ENCODE measurements around the gene RNPEPL1.
"Not testable (repeated sequence)": the region's sequence is repeated elsewhere in the genome, so short reads cannot be mapped to it uniquely, and the experiment has no call there.

RNPEPL1 gene

DNA sequence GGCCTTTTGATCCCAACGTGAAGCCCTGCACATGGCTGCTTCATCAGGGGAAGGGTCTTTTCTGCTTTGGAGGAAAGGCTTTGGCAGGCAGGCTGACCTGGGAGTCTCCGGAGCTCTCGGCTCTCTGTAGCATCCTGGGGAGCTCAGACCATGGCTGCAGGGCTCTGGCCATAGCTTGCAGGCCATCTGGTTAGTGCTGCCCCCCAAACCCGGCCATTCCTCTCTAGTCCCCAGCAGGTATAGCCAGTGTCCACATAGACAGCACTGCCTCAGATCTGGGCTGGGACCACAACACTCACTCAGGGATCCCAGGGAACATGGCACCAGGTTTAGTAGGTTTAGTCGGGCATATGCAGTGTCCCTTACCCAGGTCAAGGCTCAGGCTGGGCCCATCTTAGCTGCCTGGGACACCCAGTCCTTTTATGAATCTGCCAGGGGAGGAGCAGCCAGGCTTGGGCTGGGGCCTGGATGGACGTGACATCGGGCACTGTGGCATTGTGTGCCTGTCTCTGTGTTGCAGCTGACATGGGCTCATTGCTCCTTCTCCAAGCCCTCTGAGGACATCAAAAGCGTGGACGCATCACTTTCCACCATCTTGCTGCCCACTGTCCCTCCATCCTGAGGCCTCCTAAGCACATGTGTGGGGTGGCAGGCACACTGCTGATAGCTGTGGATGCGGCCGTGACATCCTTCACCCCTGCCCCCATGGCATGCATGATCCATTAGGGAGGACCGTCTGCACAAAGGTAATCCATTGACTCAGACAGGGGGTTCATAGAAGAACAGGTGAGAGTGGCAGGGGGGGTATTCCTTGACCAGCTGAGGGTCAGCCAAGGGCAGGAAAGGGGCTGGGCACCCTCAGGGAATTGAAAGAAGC is 37.8 kb downstream of the RNPEPL1 start:
- no peak for DNase-seq

DNA sequence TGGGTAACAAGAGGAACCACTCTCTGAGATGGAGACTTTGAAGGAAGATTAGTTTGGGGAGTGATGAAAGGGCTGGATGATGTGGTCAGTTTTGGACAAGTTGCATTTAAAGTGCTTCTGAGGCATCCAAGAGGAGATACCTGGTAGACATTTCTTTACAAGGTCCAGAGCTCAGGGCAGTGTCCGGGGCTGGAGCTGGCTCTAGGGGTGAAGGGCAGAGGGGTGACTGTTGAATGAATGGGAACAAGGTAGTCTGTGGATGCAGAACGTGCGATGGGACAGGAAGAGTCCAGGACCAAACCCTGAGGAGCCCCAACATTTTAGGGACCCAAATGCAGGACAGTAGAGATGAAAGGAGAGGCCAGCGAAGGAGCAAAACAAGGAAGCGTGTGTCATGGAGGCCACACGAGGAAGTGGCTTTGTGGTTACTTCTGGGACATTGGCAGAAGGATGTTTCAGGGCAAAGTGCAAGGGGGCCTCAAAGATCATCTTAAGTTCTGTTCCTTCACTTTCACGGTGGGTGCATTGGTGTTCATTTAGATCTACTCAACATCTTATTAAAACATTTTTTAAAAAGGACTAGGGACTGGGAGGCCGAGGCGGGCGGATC is 43.4 kb downstream of the RNPEPL1 start:
- no peak for DNase-seq

GRCh38 chr2:240613781-240614180 is 45.5 kb downstream of the RNPEPL1 start:
- DNase-seq, result no peak

DNA sequence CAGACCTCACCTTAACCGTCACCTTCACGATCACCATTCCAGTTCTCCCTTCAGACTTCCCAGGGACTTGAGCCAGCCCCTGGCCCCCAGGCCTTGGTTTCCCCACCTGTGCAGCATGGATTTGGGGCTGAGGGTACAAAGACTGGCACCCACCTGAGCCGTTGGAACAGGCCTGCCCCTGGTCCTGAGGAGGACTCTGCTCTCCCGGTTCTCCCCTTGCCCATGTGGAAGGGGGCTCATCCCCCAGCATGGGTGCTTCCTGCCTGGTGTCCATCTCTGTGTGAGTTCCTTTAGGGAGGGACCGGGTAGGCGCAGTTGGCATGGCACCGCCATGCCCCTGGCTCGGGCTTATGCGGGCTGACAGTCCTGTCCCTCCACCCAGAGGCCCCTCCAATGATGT is 46.1 kb downstream of the RNPEPL1 start:
- DNase-seq, result no peak

- DNase-seq, result no peak
These were observed 47.1 kb downstream of the RNPEPL1 start for GRCh38 chr2:240615396-240615795.

- no peak for DNase-seq
These were observed 47.7 kb downstream of the RNPEPL1 start for GRCh38 chr2:240615820-240616547.

- DNase-seq, result not testable (repeated sequence)
These were observed 48.8 kb downstream of the RNPEPL1 start for GRCh38 chr2:240616860-240617666.

DNA sequence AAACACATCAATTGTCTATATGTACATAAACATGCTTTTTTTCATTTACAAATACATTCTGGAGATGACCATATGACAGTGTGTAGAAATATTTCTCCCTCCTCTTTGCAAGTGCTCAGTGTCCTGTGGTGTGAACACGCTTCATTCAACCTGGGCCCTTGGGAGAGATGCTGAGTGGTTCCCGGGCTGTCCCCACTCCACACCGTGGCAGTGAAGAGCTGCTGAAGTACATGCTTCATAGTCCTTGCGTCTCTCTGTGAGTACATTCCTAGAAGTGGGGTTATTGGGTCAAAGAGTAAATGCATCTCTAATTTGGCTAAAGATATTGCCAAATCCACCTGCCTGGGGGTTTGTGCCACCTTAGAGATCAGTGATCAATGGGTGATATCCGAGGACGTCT is 50.5 kb downstream of the RNPEPL1 start:
- DNase-seq, result no peak

DNA sequence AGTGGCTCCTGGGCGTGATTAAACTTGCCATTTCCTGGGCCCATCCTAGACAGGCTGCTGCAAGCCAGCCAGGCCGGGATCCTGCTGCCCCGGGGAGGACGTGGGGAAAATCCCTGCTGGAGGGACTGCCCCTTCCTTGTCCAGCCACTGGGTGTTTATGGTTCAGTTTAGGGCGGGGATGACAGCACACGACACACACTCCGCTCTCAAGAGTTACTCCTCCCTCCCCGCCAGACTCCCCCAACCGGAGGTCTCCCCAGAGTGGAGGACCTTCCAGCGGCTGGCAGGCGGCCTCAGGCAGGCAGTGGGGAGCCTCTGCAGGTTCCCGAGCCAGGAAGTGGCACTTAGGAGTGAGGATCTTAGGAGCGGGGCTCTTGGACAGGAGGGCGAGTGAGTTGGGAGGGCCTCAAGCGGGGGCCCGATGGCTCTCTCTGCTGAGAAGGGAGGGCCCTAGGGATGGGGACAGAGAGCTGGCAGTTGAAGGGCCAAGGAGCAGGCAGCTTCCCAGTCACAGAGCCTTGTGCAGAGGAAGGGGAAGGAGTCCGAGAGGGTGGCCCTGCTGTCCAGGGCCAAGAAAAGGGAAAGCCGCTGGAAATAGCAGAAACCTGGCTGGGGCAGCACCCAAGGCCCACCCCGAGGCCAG is 51.3 kb downstream of the RNPEPL1 start:
- DNase-seq, result no peak

DNA sequence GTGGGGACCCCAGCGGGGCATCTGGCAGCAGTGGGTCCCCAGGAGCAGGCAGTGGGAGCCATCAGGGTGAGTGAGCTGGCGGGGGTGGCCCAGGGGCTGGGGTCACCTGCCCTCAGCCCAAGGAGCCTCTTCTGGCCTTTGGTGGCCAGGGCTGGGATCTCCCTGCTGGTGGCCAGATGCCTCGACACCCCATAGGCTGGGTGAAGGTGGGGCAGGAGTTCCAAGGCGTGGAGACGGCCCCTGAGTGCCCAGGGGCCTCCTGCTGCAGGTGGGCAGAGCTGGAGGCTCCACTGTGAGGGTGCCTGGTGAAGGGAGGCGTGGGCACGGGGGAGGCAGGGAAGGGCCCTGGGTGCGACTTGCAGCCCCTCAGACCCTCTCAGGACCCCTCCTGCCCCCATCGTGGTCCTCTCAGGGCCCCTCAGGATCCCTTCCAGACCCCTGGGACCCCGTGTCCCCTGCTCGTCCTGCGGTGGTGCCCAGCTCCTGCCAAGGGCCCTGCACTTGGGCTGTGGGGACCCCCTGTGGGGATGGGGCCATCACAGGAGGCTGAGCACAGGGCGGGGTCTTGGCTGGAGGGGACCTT is 52.0 kb downstream of the RNPEPL1 start:
- no peak for DNase-seq

- no peak for DNase-seq
These were observed 52.6 kb downstream of the RNPEPL1 start for GRCh38 chr2:240620859-240621258.

- no peak for DNase-seq
These were observed 53.8 kb downstream of the RNPEPL1 start for GRCh38 chr2:240622060-240622411.

GRCh38 chr2:240622531-240623235 is 54.4 kb downstream of the RNPEPL1 start:
- peak in 1 of 2 donors; percentile 43 for DNase-seq

DNA sequence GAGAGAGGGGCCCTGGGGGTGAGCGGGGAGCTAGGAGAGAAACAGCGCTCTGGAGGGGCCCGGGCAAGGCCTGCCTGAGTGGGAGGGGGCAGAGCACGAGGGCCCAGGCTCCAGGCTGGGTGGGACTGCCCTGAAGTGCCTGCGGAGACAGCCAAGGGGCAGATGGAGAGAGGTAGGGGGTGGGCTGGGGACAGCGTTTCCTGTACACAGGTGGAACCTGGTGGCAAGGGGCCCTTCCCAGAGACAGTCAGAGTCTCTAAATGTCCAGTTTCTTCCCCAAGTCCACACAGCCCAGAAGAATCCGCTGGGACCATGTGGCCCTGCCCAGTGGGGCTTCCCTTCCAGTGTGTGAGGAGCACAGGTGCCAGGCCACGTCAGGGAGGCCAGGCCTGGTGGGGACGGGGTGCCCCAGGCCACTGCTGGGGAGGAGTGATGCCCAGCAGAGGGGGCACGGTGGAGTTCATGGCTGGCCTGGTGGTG is 55.3 kb downstream of the RNPEPL1 start:
- DNase-seq, result no peak

- DNase-seq, result no peak
These were observed 56.0 kb downstream of the RNPEPL1 start for GRCh38 chr2:240624011-240624949.

DNA sequence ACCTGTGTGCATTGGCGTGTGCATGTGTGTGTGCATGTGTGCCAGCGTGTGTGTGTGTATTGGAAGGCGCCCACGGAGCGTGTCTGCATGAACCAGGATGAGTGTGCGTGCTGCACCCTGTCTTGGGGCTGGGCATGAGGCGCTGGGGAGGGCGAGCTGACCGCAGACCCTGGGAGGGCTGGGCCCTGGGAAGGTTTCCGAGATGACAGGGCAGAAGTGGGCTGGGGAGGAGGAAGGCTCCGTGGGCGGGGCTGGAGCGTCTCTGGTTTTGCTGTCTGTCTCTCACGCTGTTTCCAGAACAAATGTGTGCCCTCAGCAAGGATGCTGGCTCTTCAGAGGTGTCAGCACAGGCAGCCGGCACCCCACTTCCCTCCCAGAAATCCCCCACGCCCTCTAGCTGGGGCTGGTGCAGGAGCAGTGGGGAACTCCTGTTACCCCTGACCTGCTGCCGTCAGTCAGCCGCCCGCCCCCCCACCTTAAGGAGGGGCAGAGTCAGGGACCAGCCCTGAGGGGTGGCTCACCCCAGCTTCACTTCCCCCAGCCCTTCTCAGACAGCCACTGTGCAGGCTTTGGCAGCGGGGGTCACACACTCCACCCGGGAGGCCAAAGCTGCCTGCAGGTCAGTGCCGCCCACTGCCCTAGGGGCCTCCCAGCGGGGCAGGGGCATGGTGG is 56.8 kb downstream of the RNPEPL1 start, which contains the start of gene GPR35:
Gene GPR35, plus strand, starts transcription at position 531 of the 672 bp plus-strand sequence. CDS start 4,473 bp downstream, outside the sequence.
- peak; percentile 73 to 78 for DNase-seq

GRCh38 chr2:240626531-240627300 is 58.4 kb downstream of the RNPEPL1 start:
- no peak for DNase-seq

DNA sequence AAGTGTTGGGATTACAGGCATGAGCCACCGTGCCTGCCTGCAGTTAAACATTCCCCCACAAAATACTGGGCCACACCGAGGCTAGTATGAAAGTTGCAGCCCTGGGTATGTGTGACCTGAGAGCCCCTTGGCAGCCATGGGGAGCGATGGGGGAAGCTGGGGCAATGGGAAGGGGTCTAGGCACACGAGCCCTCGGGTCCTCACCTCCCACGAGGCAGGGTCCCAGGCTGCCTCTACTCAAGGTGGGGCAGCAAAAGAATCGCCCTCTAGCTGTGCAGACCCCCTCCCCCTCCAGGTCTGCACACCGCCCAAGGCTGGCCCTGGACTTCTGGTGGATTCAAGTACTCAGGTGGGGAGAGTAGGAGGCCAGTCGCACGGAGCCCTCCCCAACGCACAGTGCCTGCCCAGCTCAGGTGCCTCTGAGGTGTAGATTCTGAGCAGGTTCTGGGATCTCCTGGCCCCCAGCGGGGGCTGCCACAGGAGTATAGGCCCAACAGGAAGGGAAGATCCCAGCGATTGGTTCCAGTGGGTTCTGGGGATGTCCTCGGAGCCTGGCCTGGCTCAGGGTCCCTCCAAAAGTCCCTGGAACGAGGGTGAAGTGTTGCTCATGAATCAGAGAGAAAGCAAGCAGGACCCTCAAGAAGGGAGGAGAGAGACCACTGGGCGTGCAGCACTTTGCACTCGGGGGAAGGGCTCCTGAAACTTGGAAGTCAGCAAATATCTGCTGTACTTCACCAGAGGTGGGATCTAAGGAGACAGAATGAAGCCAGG is 59.6 kb downstream of the RNPEPL1 start:
- DNase-seq, result no peak
